Measurements from ENCODE around the gene ACAP2. TPM values are rescaled to one million over a fixed set of nuclear protein-coding genes. Genes with fewer than 3 reads are reported as not detected.

The ACAP2 gene
- total RNA-seq, 1 donor from 2014 or later = 58.9 TPM

Other genes with a start within 250 kb of the ACAP2 start
- gene XXYLT1, start 171.9 kb downstream of the ACAP2 start, total RNA-seq = 19.7 TPM
- 52.2 TPM for gene PPP1R2, start 100.3 kb upstream of the ACAP2 start, total RNA-seq
- gene APOD, start 140.9 kb upstream of the ACAP2 start, total RNA-seq = 60.0 TPM

Measured in ureter (tissue), 1 donor.